Nephron progenitor cell (in vitro differentiated cells): Measurements from ENCODE around the gene TM9SF4.
A peak's percentile ranks its signal among the peaks of the same experiment; 100 is the strongest.

ENCODE experiments used
- DNase-seq: peaks from one replicate; pipeline ENCODE4 v3.0.0; 2021
- H3K27ac Mint-ChIP-seq: 2 replicates; pipeline ENCODE4 v1.8.0; 2021; ENCODE audit warnings: mild to moderate bottlenecking, moderate library complexity, mixed read lengths
- H3K27me3 Mint-ChIP-seq: 2 replicates; pipeline ENCODE4 v1.8.0; 2021; ENCODE audit warnings: mild to moderate bottlenecking, low read depth, mixed read lengths; ENCODE audit not compliant: poor library complexity
- H3K36me3 Mint-ChIP-seq: 2 replicates; pipeline ENCODE4 v1.8.0; 2021; ENCODE audit warnings: low read depth, mixed read lengths
- H3K4me1 Mint-ChIP-seq: 2 replicates; pipeline ENCODE4 v1.8.0; 2021; ENCODE audit warnings: mixed read lengths
- H3K4me3 Mint-ChIP-seq: 2 replicates; pipeline ENCODE4 v1.8.0; 2021; ENCODE audit warnings: mild to moderate bottlenecking, moderate library complexity, mixed read lengths
- H3K9me3 Mint-ChIP-seq: 2 replicates; pipeline ENCODE4 v1.8.0; 2021; ENCODE audit warnings: mild to moderate bottlenecking, moderate library complexity, mixed read lengths
- CTCF ChIP-seq: fragments of 200-600 bp; sonication (generic); IDR thresholded peaks from 2 replicates; pipeline ENCODE4 v1.5.0; 2021; ENCODE audit warnings: antibody characterized with exemption

TM9SF4 gene

GRCh38 chr20:32134026-32134425 is 24.5 kb downstream of the TM9SF4 start:
- Mint-ChIP-seq H3K4me1 (peaks cover 37% of the 10 kb centered on the region), H3K4me3 (no peak overlapping the region), H3K36me3 (peaks cover 48% of the 10 kb centered on the region), H3K9me3 (no peaks in the 10 kb centered on the region), H3K27me3 (no peaks in the 10 kb centered on the region), H3K27ac (no peak overlapping the region)
- no peak for TF ChIP-seq CTCF
- DNase-seq = no peak

- DNase-seq = no peak
- no peak overlapping the region for H3K4me3 Mint-ChIP-seq
- no peaks in the 10 kb centered on the region for H3K27me3 Mint-ChIP-seq
- peaks cover 62% of the 10 kb centered on the region for H3K36me3 Mint-ChIP-seq
- H3K27ac Mint-ChIP-seq = no peak overlapping the region
- TF ChIP-seq CTCF = no peak
- peaks cover 36% of the 10 kb centered on the region for H3K4me1 Mint-ChIP-seq
- no peaks in the 10 kb centered on the region for H3K9me3 Mint-ChIP-seq
Observed at GRCh38 chr20:32135983-32136515, 26.5 kb downstream of the TM9SF4 start.

GRCh38 chr20:32138921-32139320 is 29.4 kb downstream of the TM9SF4 start:
- peaks cover 11% of the 10 kb centered on the region for H3K4me1 Mint-ChIP-seq
- no peak overlapping the region for H3K4me3 Mint-ChIP-seq
- no peak for DNase-seq
- no peaks in the 10 kb centered on the region for H3K9me3 Mint-ChIP-seq
- H3K27me3 Mint-ChIP-seq = peaks cover 3% of the 10 kb centered on the region
- H3K27ac Mint-ChIP-seq = peak overlapping the region; percentile 43
- H3K36me3 Mint-ChIP-seq = peaks cover 63% of the 10 kb centered on the region
- TF ChIP-seq CTCF = no peak

- Mint-ChIP-seq H3K27ac (peak overlapping the region; percentile 1), H3K36me3 (peaks cover 71% of the 10 kb centered on the region)
- no peak for TF ChIP-seq CTCF
Observed at GRCh38 chr20:32139947-32140346, 30.4 kb downstream of the TM9SF4 start.

GRCh38 chr20:32140603-32141002 is 31.1 kb downstream of the TM9SF4 start:
- Mint-ChIP-seq H3K27me3 (peaks cover 3% of the 10 kb centered on the region), H3K4me1 (peaks cover 11% of the 10 kb centered on the region), H3K9me3 (no peaks in the 10 kb centered on the region), H3K36me3 (peaks cover 74% of the 10 kb centered on the region), H3K4me3 (no peak overlapping the region), H3K27ac (no peak overlapping the region)
- no peak for DNase-seq
- TF ChIP-seq CTCF = no peak

More at GRCh38 chr20:32139947-32140346, 30.4 kb downstream of the TM9SF4 start:
- peaks cover 3% of the 10 kb centered on the region for H3K27me3 Mint-ChIP-seq
- no peak overlapping the region for H3K4me3 Mint-ChIP-seq
- no peaks in the 10 kb centered on the region for H3K9me3 Mint-ChIP-seq
- peaks cover 11% of the 10 kb centered on the region for H3K4me1 Mint-ChIP-seq
- DNase-seq = no peak

- peaks cover 11% of the 10 kb centered on the region for H3K4me1 Mint-ChIP-seq
- H3K36me3 Mint-ChIP-seq = peaks cover 79% of the 10 kb centered on the region
- H3K4me3 Mint-ChIP-seq = no peak overlapping the region
- peaks cover 3% of the 10 kb centered on the region for H3K27me3 Mint-ChIP-seq
- TF ChIP-seq CTCF = no peak
- DNase-seq = no peak
- H3K27ac Mint-ChIP-seq = peak overlapping the region; percentile 24
- no peaks in the 10 kb centered on the region for H3K9me3 Mint-ChIP-seq
Observed at GRCh38 chr20:32141465-32141980, 32.0 kb downstream of the TM9SF4 start.
